GM12875 (cell line): Measurements from ENCODE around the gene ZNF383.
"Not testable (repeated sequence)": the region's sequence is repeated elsewhere in the genome, so short reads cannot be mapped to it uniquely, and the experiment has no call there.

Experiments used
- H3K4me3 ChIP-seq: one replicate; pipeline ENCODE4 v1.5.1; 2011; ENCODE audit warnings: low read depth, low read length, control low read depth
- CTCF ChIP-seq: IDR thresholded peaks from 2 replicates; pipeline ENCODE4 v1.5.1; 2011; ENCODE audit warnings: low read depth, mild to moderate bottlenecking, control low read depth, inconsistent platforms, low read length, moderate library complexity, borderline replicate concordance; ENCODE audit not compliant: insufficient read depth

The ZNF383 gene

GRCh38 chr19:37220383-37220782 is 2.4 kb downstream of the ZNF383 start:
- no peak for TF ChIP-seq CTCF
- H3K4me3 ChIP-seq: no peak overlapping the region

- H3K4me3 ChIP-seq: no peak overlapping the region
- TF ChIP-seq CTCF: no peak
Measured at GRCh38 chr19:37221136-37221535, 3.1 kb downstream of the ZNF383 start.

- H3K4me3 ChIP-seq: no peak overlapping the region
- TF ChIP-seq CTCF: no peak
Measured at GRCh38 chr19:37226248-37226647, 8.2 kb downstream of the ZNF383 start.

DNA sequence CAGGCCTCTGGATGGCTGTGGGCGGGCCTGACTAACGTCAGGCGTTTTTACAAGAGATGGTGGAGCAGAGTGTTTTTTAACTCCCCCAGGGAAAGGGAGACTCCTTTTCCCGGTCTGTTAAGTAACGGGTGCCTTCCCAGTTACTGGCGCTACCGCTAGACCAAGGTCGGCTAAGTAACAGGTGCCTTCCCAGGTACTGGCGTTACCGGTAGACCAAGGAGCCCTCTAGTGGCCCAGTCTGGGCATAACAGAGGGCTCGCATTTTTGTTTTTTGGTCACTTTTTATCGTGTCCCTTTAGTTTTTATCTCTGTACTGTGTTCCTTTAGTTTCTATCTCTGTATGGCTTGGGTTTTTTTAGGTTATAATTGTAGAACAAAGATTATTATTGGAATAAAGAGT is 10.0 kb downstream of the ZNF383 start:
- H3K4me3 ChIP-seq: no peak overlapping the region
- peak; percentile 35; the same call in 1 of the 2 replicates for TF ChIP-seq CTCF

DNA sequence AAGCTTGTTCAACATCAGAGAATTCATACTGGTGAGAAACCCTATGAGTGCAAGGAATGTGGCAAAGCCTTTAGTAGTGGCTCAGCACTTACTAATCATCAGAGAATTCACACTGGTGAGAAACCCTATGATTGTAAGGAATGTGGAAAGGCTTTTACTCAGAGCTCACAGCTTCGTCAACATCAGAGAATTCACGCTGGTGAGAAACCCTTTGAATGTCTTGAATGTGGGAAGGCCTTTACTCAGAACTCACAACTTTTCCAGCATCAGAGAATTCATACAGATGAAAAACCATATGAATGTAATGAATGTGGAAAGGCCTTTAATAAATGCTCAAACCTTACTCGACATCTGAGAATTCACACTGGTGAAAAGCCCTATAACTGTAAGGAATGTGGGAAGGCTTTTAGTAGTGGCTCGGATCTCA is 25.2 kb downstream of the ZNF383 start:
- no peak overlapping the region for H3K4me3 ChIP-seq
- TF ChIP-seq CTCF: no peak

GRCh38 chr19:37251308-37252229 is 33.6 kb downstream of the ZNF383 start:
- no peak for TF ChIP-seq CTCF
- H3K4me3 ChIP-seq: peak overlapping the region; percentile 40

DNA sequence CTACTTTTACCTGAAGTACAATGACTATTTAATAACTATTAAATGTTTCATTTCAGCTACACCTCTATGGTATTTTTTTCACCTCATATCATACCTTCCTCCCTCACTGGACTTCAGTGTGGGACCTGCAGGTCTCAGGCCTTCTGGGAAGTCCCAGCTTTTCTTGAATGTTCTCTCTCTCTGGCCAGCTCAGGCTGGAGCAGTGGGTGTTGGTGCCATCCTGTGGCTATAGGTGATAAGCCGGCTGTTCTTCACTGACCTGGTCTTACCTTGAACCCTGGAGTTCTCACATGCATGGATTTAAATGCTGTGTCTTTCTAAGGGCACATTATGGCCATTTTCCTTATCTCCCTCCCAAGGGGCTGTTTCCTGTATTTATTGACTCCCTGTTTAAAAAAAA is 45.0 kb downstream of the ZNF383 start:
- not testable (repeated sequence) for H3K4me3 ChIP-seq

- H3K4me3 ChIP-seq: not testable (repeated sequence)
Measured at GRCh38 chr19:37267005-37267404, 49.0 kb downstream of the ZNF383 start.

- not testable (repeated sequence) for H3K4me3 ChIP-seq
Measured at GRCh38 chr19:37267755-37268154, 49.7 kb downstream of the ZNF383 start.

- not testable (repeated sequence) for H3K4me3 ChIP-seq
Measured at GRCh38 chr19:37280656-37281055, 62.6 kb downstream of the ZNF383 start.

GRCh38 chr19:37284020-37284419 is 66.0 kb downstream of the ZNF383 start:
- H3K4me3 ChIP-seq: not testable (repeated sequence)

DNA sequence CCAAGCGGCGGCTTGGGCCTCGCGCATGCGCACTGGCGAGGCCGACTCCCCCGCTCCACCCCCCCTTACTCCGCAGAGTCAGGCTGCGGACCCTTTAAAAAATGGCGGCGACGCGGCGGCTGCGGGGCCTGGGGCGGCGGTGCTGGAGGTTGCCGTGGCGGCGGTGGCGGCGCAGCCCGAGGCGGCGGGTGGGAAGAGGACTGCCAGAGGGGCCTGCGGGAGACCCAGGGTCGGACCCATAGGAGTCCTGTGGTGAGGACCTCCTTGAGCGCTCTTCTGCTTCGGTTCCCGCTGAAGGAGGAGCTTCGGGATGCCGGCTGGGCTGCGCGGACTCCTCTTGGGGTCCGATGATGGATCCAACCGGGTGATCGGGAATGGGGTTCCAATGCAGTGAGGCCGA is 71.2 kb downstream of the ZNF383 start:
- not testable (repeated sequence) for H3K4me3 ChIP-seq
